HCT116 (cell line): Measurements from ENCODE around the gene LPIN1. TPM values are rescaled to one million over a fixed set of nuclear protein-coding genes. Genes with fewer than 3 reads are reported as not detected.

ENCODE experiments used
- ATAC-seq: fragments of 200-7000 bp; cut with Tn5 transposase; 2 replicates; pipeline ENCODE4 v1.9.1; 2020; ENCODE audit warnings: mild to moderate bottlenecking, moderate library complexity
- BruUV-seq: library from RNA; stranded (reverse); fragments of 400-500 nt; replicated peaks from 2 replicates; lab custom pipeline; 2021; lab: Mats Ljungman, UMichigan
- CTCF ChIA-PET: fragments of 300-600 bp; sonication (Branson Sonifier 250); formaldehyde crosslinking; loops from one replicate; lab custom pipeline; 2021; ENCODE audit warnings: antibody characterized with exemption; lab: Charles Lee
- POLR2A ChIA-PET: fragments of 300-600, 350-600 bp; sonication (Branson Sonifier 250); formaldehyde crosslinking; loops from one replicate; lab custom pipeline; 2021; ENCODE audit warnings: antibody characterized with exemption; lab: Charles Lee
- RAD21 ChIA-PET, 2 experiments: fragments of 300-600 bp; sonication (Branson Sonifier 250); formaldehyde crosslinking; loops; one replicate each; lab custom pipeline; 2023; ENCODE audit warnings: low total read pairs in 2 of 2; ENCODE audit not compliant: uncharacterized antibody in 2 of 2, unreplicated experiment in 2 of 2, low non-redundant PET in 1 of 2; lab: Charles Lee
- DNase-seq: peaks from one replicate; pipeline ENCODE4 v3.0.0-alpha.2; 2010; ENCODE audit warnings: low read depth, low spot score
- H2AFZ ChIP-seq: fragments of 200-600 bp; shearing (Covaris generic), sonication (generic); 2 replicates; pipeline ENCODE4 v1.6.1; 2017; ENCODE audit warnings: low read depth, mixed run types, mixed read lengths, antibody characterized with exemption, low read length; ENCODE audit not compliant: poor library complexity, severe bottlenecking
- H3K27ac ChIP-seq: 2 replicates; pipeline ENCODE4 v1.5.1; 2012; ENCODE audit warnings: low read depth, low read length
- H3K27me3 ChIP-seq: fragments of 200-600 bp; sonication (generic); 2 replicates; pipeline ENCODE4 v1.6.1; 2016; ENCODE audit warnings: mixed run types, low read length, mixed read lengths; ENCODE audit not compliant: insufficient read depth
- H3K36me3 ChIP-seq, 2 experiments: fragments of 200-500 bp in 1 of 2; fragments of 200-600 bp in 1 of 2; sonication (Bioruptor generic) in 1 of 2; sonication (generic) in 1 of 2; 2 replicates each; pipeline versions ENCODE4 v1.5.1 to v1.6.1; 2014 to 2016; ENCODE audit warnings: low read length in 2 of 2, inconsistent platforms in 1 of 2, mixed read lengths in 1 of 2, mixed run types in 1 of 2; ENCODE audit not compliant: insufficient read depth in 2 of 2, control insufficient read depth in 1 of 2
- H3K4me1 ChIP-seq, 2 experiments: fragments of 200-600 bp in 1 of 2; sonication (generic) in 1 of 2; 2 replicates each; pipeline versions ENCODE4 v1.5.1 to v1.6.1; 2012 to 2017; ENCODE audit warnings: low read length in 2 of 2, inconsistent platforms in 1 of 2, mild to moderate bottlenecking in 1 of 2, mixed read lengths in 1 of 2, mixed run types in 1 of 2, moderate library complexity in 1 of 2; ENCODE audit not compliant: insufficient read depth in 2 of 2, control insufficient read depth in 1 of 2
- H3K4me2 ChIP-seq: fragments of 200-600 bp; sonication (generic); 2 replicates; pipeline ENCODE4 v1.6.1; 2017; ENCODE audit warnings: mixed run types, low read length, mixed read lengths
- H3K4me3 ChIP-seq, 2 experiments: fragments of 200-600 bp in 1 of 2; sonication (generic) in 1 of 2; replicated peaks in 1 of 2; 2 replicates each; pipeline ENCODE4 v1.5.1; 2011 to 2016; ENCODE audit warnings: low read length in 2 of 2, control low read depth in 1 of 2, low read depth in 1 of 2, mild to moderate bottlenecking in 1 of 2, mixed read lengths in 1 of 2, mixed run types in 1 of 2
- H3K79me2 ChIP-seq: fragments of 200-600 bp; sonication (generic); 2 replicates; pipeline ENCODE4 v1.6.1; 2017; ENCODE audit warnings: mild to moderate bottlenecking, mixed run types, low read length, moderate library complexity, mixed read lengths; ENCODE audit not compliant: insufficient read depth
- H3K9ac ChIP-seq: fragments of 200-600 bp; sonication (generic); 2 replicates; pipeline ENCODE4 v1.6.1; 2016; ENCODE audit warnings: low read length, mixed read lengths
- H3K9me2 ChIP-seq: fragments of 200-600 bp; sonication (generic), shearing (Covaris generic); 2 replicates; pipeline ENCODE4 v1.6.1; 2017; ENCODE audit warnings: mixed run types, mild to moderate bottlenecking, moderate library complexity; ENCODE audit not compliant: insufficient read depth
- H3K9me3 ChIP-seq, 2 experiments: fragments of 200-500 bp in 1 of 2; fragments of 200-600 bp in 1 of 2; sonication (Bioruptor generic) in 1 of 2; sonication (generic) in 1 of 2; 2 replicates each; pipeline ENCODE4 v1.6.1; 2014 to 2017; ENCODE audit warnings: low read length in 2 of 2, mixed read lengths in 2 of 2, inconsistent platforms in 1 of 2, low read depth in 1 of 2, mild to moderate bottlenecking in 1 of 2, mixed run types in 1 of 2, moderate library complexity in 1 of 2; ENCODE audit not compliant: control insufficient read depth in 1 of 2, insufficient read depth in 1 of 2
- H4K20me1 ChIP-seq: fragments of 200-600 bp; sonication (generic), shearing (Covaris generic); 2 replicates; pipeline ENCODE4 v1.6.1; 2017; ENCODE audit warnings: mixed run types, mild to moderate bottlenecking, moderate library complexity; ENCODE audit not compliant: insufficient read depth
- CBX3 ChIP-seq: IDR thresholded peaks from 2 replicates; pipeline ENCODE4 v1.6.1; 2012; ENCODE audit warnings: low read depth
- CEBPB ChIP-seq: IDR thresholded peaks from 2 replicates; pipeline ENCODE4 v1.6.1; 2012; ENCODE audit warnings: low read depth
- SIN3A ChIP-seq: IDR thresholded peaks from 2 replicates; pipeline ENCODE4 v1.6.1; 2012; ENCODE audit warnings: low read depth
- SP1 ChIP-seq: IDR thresholded peaks from 2 replicates; pipeline ENCODE4 v1.6.1; 2012; ENCODE audit warnings: low read depth
- TCF7L2 ChIP-seq: IDR thresholded peaks from 2 replicates; pipeline ENCODE4 v1.7.0; 2011; ENCODE audit warnings: borderline replicate concordance, inconsistent platforms; ENCODE audit not compliant: insufficient read depth, insufficient read length; ENCODE audit errors: extremely low read depth
- ZNF274 ChIP-seq: fragments of 200-500 bp; sonication (Bioruptor generic); IDR thresholded peaks from 2 replicates; pipeline ENCODE4 v1.6.1; 2014; ENCODE audit warnings: mild to moderate bottlenecking, low read depth, low read length, inconsistent platforms
- intact Hi-C: fragments of 100-400 bp; cut with micrococcal nuclease; formaldehyde crosslinking; loops from 2 replicates; pipeline ENCODE4 v1.10.0; 2022
- total RNA-seq: library from RNA; stranded (reverse); gene quantifications from one replicate; pipeline ENCODE4 v1.2.1, GENCODE V29; 2021; ENCODE audit not compliant: unreplicated experiment
- TF ChIP-seq, protein P1 (sequence below), 3 experiments: fragments of 200-600 bp in 1 of 3; sonication (generic) in 1 of 3; IDR thresholded peaks in 2 of 3; conservative IDR thresholded peaks in 1 of 3; 2 replicates each; pipeline ENCODE4 v1.5.1; 2012 to 2017; ENCODE audit warnings: low read depth in 2 of 3, low read length in 2 of 3, antibody characterized with exemption in 1 of 3, borderline replicate concordance in 1 of 3, control low read depth in 1 of 3, mild to moderate bottlenecking in 1 of 3, mixed read lengths in 1 of 3, mixed run types in 1 of 3, moderate library complexity in 1 of 3; ENCODE audit not compliant: insufficient read depth in 1 of 3
- TF ChIP-seq, protein P2 (sequence below): IDR thresholded peaks from 2 replicates; pipeline ENCODE4 v1.6.1; 2011; ENCODE audit warnings: mild to moderate bottlenecking, low read length, moderate library complexity; ENCODE audit not compliant: insufficient replicate concordance; ENCODE audit errors: extremely low read depth
- TF ChIP-seq, protein P3 (sequence below): IDR thresholded peaks from 2 replicates; pipeline ENCODE4 v1.6.1; 2012
- TF ChIP-seq, protein P4 (sequence below): IDR thresholded peaks from 2 replicates; pipeline ENCODE4 v1.6.1; 2012

LPIN1 gene
- total RNA-seq, 1 experiment from 2014 or later, result 16.7 TPM

DNA sequence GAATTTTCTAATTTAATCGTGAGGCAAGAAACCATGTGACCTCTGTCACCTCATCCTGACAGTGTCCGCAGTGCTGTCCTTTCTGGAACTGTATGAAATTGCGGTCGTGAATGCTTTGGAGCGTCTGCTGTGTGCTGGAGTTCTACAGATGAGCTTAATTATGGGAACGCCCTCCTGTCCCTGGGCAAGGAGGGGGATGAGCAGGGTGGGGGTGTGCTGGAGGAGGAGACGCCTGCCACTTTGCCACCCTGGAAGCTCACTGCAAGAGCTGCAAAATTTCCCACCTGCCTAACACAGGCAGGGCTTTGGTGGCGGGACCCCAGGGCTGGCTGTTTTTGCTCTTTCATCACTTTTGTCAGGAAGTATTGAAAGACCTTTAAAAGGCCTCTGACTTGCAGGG lies 6.5 kb downstream of the LPIN1 start (continued):
- TF ChIP-seq SIN3A, result no peak
- TF ChIP-seq, all 23 proteins: peak for 0

- H4K20me1 ChIP-seq, result no peaks in the 10 kb centered on the region
- BruUV-seq, result no TSS peak
- ATAC-seq (0 out of 2 replicates have a peak, but pooled peaks have one; percentile 23), DNase-seq (no peak)
- H2AFZ ChIP-seq, result no peak overlapping the region
- ChIA-PET POLR2A (no interaction called here), CTCF (interaction anchor here (0.9 to 2.0 kb wide), 6 partner anchors 9 to 65 kb away, joined by 3 to 11 read pairs (median 3); no protein-coding TSS in a partner anchor)
- no peak overlapping the region for H3K9ac ChIP-seq
- no peaks in the 10 kb centered on the region for H3K36me3 ChIP-seq
- no peaks in the 10 kb centered on the region for H3K9me2 ChIP-seq
- H3K4me3 ChIP-seq, result no peak overlapping the region
- peak overlapping the region; percentile 66 for H3K4me2 ChIP-seq
- intact Hi-C loops, result no loop called here
- peaks cover 9% of the 10 kb centered on the region for H3K79me2 ChIP-seq
- H3K27ac ChIP-seq, result no peak overlapping the region
- peaks cover 32 to 41% of the 10 kb centered on the region in 2 experiments for H3K4me1 ChIP-seq
- no peak for TF ChIP-seq SP1
- TF ChIP-seq, protein P1, sequence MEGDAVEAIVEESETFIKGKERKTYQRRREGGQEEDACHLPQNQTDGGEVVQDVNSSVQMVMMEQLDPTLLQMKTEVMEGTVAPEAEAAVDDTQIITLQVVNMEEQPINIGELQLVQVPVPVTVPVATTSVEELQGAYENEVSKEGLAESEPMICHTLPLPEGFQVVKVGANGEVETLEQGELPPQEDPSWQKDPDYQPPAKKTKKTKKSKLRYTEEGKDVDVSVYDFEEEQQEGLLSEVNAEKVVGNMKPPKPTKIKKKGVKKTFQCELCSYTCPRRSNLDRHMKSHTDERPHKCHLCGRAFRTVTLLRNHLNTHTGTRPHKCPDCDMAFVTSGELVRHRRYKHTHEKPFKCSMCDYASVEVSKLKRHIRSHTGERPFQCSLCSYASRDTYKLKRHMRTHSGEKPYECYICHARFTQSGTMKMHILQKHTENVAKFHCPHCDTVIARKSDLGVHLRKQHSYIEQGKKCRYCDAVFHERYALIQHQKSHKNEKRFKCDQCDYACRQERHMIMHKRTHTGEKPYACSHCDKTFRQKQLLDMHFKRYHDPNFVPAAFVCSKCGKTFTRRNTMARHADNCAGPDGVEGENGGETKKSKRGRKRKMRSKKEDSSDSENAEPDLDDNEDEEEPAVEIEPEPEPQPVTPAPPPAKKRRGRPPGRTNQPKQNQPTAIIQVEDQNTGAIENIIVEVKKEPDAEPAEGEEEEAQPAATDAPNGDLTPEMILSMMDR (IDR thresholded peaks at IDR 0.05 in 2 of 3, conservative IDR thresholded peaks at IDR 0.05 in 1 of 3; ENCODE audit: borderline replicate concordance in 1 of 3, insufficient read depth in 1 of 3, low read depth in 2 of 3, low read length in 2 of 3), result no peak
- TF ChIP-seq CEBPB, result no peak
- TF ChIP-seq, protein P2, sequence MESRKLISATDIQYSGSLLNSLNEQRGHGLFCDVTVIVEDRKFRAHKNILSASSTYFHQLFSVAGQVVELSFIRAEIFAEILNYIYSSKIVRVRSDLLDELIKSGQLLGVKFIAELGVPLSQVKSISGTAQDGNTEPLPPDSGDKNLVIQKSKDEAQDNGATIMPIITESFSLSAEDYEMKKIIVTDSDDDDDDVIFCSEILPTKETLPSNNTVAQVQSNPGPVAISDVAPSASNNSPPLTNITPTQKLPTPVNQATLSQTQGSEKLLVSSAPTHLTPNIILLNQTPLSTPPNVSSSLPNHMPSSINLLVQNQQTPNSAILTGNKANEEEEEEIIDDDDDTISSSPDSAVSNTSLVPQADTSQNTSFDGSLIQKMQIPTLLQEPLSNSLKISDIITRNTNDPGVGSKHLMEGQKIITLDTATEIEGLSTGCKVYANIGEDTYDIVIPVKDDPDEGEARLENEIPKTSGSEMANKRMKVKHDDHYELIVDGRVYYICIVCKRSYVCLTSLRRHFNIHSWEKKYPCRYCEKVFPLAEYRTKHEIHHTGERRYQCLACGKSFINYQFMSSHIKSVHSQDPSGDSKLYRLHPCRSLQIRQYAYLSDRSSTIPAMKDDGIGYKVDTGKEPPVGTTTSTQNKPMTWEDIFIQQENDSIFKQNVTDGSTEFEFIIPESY, result no peak
- no peak for TF ChIP-seq TCF7L2
- no peak for TF ChIP-seq ZNF274
- TF ChIP-seq, protein P3, sequence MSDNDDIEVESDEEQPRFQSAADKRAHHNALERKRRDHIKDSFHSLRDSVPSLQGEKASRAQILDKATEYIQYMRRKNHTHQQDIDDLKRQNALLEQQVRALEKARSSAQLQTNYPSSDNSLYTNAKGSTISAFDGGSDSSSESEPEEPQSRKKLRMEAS, result no peak
- TF ChIP-seq, protein P4, sequence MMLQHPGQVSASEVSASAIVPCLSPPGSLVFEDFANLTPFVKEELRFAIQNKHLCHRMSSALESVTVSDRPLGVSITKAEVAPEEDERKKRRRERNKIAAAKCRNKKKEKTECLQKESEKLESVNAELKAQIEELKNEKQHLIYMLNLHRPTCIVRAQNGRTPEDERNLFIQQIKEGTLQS, result no peak
- no peak for TF ChIP-seq CBX3
- TF ChIP-seq, all 23 proteins: peak for 0
- Histone ChIP-seq H3K9me3 (no peaks in the 10 kb centered on the region), H3K27me3 (no peaks in the 10 kb centered on the region)
- RAD21 ChIA-PET, result no interaction called here
Observed at GRCh38 chr2:11753452-11753885, 7.0 kb downstream of the LPIN1 start.
